GM12872 (cell line): ENCODE results near the gene KRT8.

Experiments used
- TF ChIP-seq, protein P1 (sequence below): IDR thresholded peaks from 3 replicates; pipeline ENCODE4 v1.5.1; 2011; ENCODE audit warnings: low read depth, mild to moderate bottlenecking, low read length, moderate library complexity; ENCODE audit not compliant: insufficient read depth

KRT8 gene

DNA sequence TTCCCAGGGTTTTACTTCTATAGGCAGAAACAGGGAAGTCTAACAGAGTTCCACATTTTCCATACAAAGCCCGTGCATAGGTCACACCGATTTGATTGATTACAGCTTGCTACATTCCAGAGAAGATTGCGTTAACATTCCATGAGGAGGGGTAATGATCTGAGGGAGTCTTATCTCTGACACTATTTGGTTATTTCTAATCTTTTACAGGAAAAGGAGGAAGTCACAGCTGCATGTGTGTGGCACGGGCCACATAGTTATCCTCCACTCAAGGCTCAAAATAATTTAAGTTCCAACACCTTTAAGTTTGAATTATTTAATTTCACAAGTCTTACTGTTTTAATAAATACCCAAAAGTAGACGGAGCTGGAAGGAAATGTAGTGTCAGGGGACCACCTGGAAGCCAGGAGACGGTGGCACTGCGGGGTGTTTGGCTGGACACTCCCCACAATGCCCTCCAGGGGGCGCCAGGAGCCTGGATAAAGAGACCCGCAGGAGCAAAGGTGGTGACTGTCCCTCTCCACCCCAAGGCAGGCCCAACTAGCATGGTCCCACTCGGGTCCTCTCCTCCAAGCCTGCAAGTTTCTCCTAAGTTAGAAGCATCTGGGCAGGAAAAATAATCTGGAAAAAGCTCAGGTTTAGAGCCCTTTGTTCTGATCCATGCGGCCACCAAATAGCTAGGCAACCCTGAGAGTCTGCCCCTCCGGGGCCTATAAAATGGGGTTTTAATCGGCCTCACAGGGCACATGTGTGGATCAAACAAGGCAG lies 20.2 kb downstream of the KRT8 start:
- TF ChIP-seq, protein P1, sequence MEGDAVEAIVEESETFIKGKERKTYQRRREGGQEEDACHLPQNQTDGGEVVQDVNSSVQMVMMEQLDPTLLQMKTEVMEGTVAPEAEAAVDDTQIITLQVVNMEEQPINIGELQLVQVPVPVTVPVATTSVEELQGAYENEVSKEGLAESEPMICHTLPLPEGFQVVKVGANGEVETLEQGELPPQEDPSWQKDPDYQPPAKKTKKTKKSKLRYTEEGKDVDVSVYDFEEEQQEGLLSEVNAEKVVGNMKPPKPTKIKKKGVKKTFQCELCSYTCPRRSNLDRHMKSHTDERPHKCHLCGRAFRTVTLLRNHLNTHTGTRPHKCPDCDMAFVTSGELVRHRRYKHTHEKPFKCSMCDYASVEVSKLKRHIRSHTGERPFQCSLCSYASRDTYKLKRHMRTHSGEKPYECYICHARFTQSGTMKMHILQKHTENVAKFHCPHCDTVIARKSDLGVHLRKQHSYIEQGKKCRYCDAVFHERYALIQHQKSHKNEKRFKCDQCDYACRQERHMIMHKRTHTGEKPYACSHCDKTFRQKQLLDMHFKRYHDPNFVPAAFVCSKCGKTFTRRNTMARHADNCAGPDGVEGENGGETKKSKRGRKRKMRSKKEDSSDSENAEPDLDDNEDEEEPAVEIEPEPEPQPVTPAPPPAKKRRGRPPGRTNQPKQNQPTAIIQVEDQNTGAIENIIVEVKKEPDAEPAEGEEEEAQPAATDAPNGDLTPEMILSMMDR, result peak; percentile 90

DNA sequence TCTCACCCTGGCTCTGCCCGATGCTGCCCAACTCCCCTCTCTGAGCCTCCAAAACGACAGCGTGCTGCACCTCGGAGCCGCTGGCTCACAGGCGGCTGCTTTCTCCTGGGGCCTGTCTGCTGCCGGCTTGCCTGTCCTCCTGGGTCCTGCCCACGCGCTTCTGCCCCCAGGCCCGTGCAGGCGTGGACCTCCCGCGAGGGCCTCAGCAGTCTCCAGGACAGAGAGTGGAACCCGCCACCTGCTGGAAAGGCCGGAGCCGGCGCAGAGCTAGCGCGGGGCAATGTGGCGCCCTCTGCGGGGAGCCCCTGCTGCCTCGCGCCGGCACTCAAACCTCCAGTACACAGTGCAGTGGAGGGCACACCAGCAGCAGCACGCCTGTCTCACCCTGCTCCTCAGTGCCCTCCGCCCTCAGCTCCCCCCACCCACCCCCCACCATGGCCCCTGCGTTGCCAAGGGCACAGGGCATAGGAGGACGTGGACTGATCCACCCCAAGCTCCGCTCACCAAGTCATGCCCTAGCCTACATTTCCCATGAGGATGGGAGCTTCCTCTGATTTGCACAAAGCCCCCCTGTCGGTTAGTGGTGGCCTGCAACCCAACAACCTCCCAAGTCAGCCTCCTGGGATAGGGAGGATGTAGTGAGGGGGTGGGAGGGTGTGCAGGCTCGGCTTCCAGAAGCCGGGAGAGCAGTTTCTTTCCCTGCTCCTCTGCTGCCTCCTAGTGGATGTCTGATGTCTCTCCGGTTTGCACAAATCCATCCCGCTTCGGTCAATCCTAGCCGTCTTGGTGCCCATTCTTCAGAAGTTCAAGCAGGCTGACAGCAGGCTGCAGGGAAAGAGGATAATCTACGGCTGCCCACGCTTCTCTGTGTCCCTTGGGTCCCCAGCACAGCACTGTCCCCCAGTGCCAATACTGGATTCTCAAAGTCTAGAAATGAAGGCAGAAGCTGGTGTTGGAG lies 25.2 kb downstream of the KRT8 start:
- TF ChIP-seq, protein P1, result peak; percentile 97

DNA sequence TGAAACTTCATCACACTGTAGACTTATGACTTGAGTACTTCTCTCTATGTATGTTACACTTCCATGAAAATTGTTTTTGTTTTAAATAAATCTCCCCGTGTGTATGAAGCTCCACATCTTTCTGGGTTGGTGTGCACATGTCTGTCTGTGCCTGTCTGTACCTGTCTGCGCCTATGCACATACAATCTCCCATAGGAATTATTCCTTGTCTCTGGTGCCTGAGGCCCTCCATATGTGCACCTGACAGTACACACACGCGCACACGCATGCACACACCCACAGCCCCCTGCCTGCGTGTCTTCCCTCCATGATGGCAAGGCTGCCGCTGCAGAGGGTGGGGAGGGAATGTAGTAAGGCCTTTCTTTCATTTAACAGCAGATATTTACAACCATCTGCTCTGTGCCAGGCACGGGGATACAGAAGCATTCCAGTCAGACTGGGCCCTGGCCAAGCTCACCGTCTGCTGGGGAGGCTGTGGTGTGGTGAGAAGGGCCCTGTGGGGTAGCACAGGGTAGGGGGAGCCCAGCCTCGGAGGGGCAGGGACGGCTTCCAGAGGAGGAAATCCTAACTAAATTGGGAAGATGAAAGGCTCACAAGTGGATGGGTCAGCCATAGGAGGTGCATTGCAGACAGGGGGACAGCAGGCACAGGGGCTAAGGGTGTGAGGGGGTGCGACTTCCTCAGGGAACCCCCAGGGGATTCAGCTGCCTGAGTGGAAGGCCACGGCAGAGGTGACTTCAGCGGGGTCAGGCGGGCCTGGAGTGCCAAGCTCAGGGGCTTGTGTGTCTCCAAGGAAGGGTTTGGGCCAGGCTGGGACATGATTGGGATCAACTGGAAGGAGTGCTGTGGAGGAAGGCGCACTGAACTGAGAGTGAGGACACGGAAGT lies 26.1 kb downstream of the KRT8 start:
- TF ChIP-seq, protein P1, result no peak

- TF ChIP-seq, protein P1, result no peak
Observed at GRCh38 chr12:52877242-52877641, 27.6 kb downstream of the KRT8 start.

DNA sequence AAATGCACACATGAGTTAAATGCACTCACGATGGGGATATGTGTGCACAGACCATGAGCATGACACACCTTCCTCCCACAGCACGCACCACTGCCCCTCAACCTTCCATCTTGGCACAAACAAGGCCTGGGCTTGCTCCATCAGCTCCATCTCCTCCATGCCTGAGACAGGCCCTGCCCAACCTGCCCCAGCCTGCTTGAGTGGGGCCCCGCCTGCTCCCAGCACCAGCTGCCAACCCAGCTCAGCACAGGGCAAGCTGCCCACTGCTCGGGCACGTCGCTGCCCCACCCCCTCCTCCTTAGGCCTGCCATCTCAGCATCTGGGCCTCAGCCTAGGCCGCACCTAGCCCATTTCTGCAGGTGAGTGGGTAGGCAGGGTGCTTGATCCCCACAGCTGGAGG lies 28.5 kb downstream of the KRT8 start:
- TF ChIP-seq, protein P1, result no peak

DNA sequence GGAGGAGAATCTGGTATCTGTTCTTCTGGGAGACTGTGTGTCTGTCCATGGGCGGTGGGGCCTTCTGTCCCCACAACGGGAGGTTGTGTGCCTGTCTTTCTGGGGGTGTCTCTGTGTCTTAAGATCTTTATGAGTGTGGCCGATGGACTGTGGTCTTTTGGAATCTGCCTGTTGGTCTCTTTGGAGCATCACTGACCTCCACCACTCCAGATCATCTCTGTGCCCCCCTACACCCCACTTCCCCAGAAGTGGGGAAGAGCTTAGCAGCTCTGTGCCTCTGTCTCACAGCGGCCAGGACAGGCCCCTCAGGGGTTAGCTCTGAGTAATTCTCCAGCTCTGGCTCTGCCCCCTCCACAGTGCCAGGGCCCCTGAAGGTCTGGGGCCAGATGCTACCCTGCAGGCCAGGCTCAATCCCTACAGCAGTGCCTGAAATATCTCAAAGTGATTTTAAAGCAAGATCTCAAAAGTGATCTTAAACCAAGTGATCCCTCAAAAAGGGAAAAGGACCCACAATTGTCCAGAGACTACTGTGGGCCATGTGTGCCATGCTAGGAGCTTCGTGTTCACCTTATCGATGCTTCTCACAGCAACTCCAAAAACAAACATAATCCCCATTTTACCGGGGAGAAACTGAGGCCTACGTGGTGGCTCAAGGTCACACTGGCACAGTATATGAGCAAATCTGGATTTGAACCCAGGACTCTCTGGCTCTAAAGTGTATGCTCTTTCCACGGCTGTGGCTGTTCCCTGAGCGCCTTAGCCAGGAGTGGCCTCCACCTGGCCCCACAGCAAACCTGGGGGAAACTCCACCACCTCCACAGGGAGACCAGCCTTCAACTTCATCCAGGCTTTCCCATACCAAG lies 30.1 kb downstream of the KRT8 start:
- TF ChIP-seq, protein P1, result no peak
